Endothelial cell of umbilical vein (primary cell): ENCODE results near the gene PRKAG2.

ENCODE experiments used
- CTCF ChIP-seq, 2 donors: IDR thresholded peaks; 1 replicate in 1 of 2; 2 replicates in 1 of 2; pipeline ENCODE4 v1.5.1; 2011; ENCODE audit warnings: low read length in 2 of 2, mild to moderate bottlenecking in 2 of 2, moderate library complexity in 2 of 2, control low read depth in 1 of 2, inconsistent platforms in 1 of 2, low read depth in 1 of 2; ENCODE audit not compliant: insufficient read depth in 1 of 2; ENCODE audit errors: extremely low read depth in 1 of 2
- POLR2A ChIP-seq: IDR thresholded peaks from 2 replicates; pipeline ENCODE4 v1.6.1; 2012; ENCODE audit warnings: low read depth, mild to moderate bottlenecking, control low read depth, low read length

- TF ChIP-seq CTCF (IDR thresholded peaks at IDR 0.05; ENCODE audit: extremely low read depth in 1 of 2, insufficient read depth in 1 of 2, low read depth in 1 of 2, low read length in 2 of 2) (no peak), POLR2A (no peak)
Measured at GRCh38 chr7:151801782-151802468, 75.0 kb downstream of the PRKAG2 start.
